A673 (cell line): ENCODE data around the gene AGRP. TPM values are rescaled to one million over a fixed set of nuclear protein-coding genes. Genes with fewer than 3 reads are reported as not detected.

Source experiments
- BruUV-seq: library from RNA; stranded (reverse); fragments of 400-500 nt; replicated peaks from 2 replicates; lab custom pipeline; 2021; lab: Mats Ljungman, UMichigan
- CTCF ChIA-PET: fragments of 300-600 bp; sonication (Branson Sonifier 250); formaldehyde crosslinking; loops from one replicate; lab custom pipeline; 2022; ENCODE audit warnings: antibody characterized with exemption; lab: Charles Lee
- POLR2A ChIA-PET: fragments of 300-600 bp; sonication (Branson Sonifier 250); formaldehyde crosslinking; loops from one replicate; lab custom pipeline; 2022; ENCODE audit warnings: antibody characterized with exemption; ENCODE audit not compliant: low non-redundant PET; lab: Charles Lee
- DNase-seq: peaks from one replicate; pipeline ENCODE4 v3.0.0-alpha.2; 2015; ENCODE audit warnings: low spot score
- H3K27ac ChIP-seq: fragments of 200-600 bp; sonication (generic); 2 replicates; pipeline ENCODE4 v1.5.1; 2016; ENCODE audit warnings: mixed run types, low read depth, mild to moderate bottlenecking, mixed read lengths, antibody characterized with exemption, low read length; ENCODE audit not compliant: poor library complexity, severe bottlenecking
- H3K27me3 ChIP-seq: fragments of 200-600 bp; sonication (generic); replicated peaks from 2 replicates; pipeline ENCODE4 v1.6.1; 2017; ENCODE audit warnings: mixed run types, low read depth, mild to moderate bottlenecking, mixed read lengths, antibody characterized with exemption, low read length; ENCODE audit not compliant: insufficient read depth, poor library complexity
- H3K36me3 ChIP-seq: fragments of 200-600 bp; sonication (generic); 2 replicates; pipeline ENCODE4 v1.6.1; 2016; ENCODE audit warnings: mixed run types, mild to moderate bottlenecking, mixed read lengths, antibody characterized with exemption, low read length; ENCODE audit not compliant: insufficient read depth, poor library complexity, severe bottlenecking
- H3K4me1 ChIP-seq: fragments of 200-600 bp; sonication (generic); 2 replicates; pipeline ENCODE4 v1.6.1; 2017; ENCODE audit warnings: mixed run types, mild to moderate bottlenecking, mixed read lengths, antibody characterized with exemption, low read length; ENCODE audit not compliant: insufficient read depth, poor library complexity, severe bottlenecking
- H3K4me3 ChIP-seq: fragments of 200-600 bp; sonication (generic); 2 replicates; pipeline ENCODE4 v1.5.1; 2016; ENCODE audit warnings: low read depth, mixed run types, mild to moderate bottlenecking, mixed read lengths, low read length; ENCODE audit not compliant: poor library complexity, severe bottlenecking
- H3K9me3 ChIP-seq: fragments of 200-600 bp; sonication (generic); 2 replicates; pipeline ENCODE4 v1.6.1; 2016; ENCODE audit warnings: mixed run types, low read depth, mild to moderate bottlenecking, mixed read lengths, antibody characterized with exemption, low read length; ENCODE audit not compliant: poor library complexity, severe bottlenecking
- EZH2 ChIP-seq: fragments of 200-600 bp; sonication (generic); IDR thresholded peaks from 2 replicates; pipeline ENCODE4 v1.6.1; 2017; ENCODE audit warnings: borderline replicate concordance, low read depth, mild to moderate bottlenecking, mixed read lengths, antibody characterized with exemption, low read length; ENCODE audit not compliant: poor library complexity, severe bottlenecking
- intact Hi-C: fragments of 100-400 bp; cut with micrococcal nuclease; formaldehyde crosslinking; loops from one replicate; pipeline ENCODE4 v1.10.0; 2022; ENCODE audit not compliant: unreplicated experiment
- total RNA-seq: library from RNA; stranded (reverse); gene quantifications from 2 replicates; pipeline ENCODE4 v1.2.3, GENCODE V29; 2021
- TF ChIP-seq, protein P1 (sequence below): fragments of 300-800, 200-600 bp; sonication (generic); conservative IDR thresholded peaks from 2 replicates; pipeline ENCODE4 v1.5.1; 2017; ENCODE audit warnings: low read depth, mild to moderate bottlenecking, antibody characterized with exemption, low read length, moderate library complexity, mixed read lengths

Gene AGRP
- total RNA-seq, 1 experiment from 2014 or later, result not detected

DNA sequence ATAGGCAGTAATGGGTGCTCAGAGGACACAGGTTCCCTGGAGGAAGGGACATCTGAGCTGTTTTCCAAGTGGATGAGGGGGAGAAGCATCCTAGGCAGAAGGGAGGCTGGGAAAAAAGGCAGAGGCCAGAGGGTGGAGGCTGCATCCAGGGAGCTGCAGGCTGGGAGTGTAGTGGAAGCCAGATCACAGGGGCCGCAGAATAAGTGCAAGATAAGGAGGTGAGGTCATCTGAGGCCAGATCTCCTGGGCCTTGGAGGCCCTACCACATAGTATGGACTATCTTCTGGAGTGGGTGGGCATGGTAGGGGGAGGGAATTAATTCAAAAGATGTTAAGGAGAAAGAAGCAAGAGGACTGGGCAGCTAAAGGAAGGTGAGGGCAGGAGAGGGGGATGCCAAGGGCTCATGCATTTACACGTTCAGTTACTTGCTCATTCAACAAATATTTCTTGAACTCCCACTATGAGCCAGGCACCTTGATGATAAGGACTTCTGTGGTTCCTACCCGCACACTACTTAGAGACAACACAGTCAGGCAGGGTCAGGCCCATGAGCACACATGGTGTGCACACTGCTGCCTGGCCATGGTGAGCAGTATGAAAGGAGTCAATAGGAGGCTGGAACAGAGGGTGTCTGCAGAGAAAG lies 42.9 kb upstream of the AGRP start:
- intact Hi-C loops, result loop anchor here (10.0 kb wide), 1 partner anchor 519 kb away; no protein-coding TSS in a partner anchor
- Histone ChIP-seq H3K4me1 (peaks cover 13% of the 10 kb centered on the region), H3K4me3 (no peak overlapping the region), H3K9me3 (no peaks in the 10 kb centered on the region), H3K27me3 (no peaks in the 10 kb centered on the region), H3K27ac (no peak overlapping the region), H3K36me3 (no peaks in the 10 kb centered on the region)
- CTCF ChIA-PET, result interaction anchor here (0.7 kb wide), 1 partner anchor 45 kb away, joined by 3 read pairs; no protein-coding TSS in a partner anchor
- POLR2A ChIA-PET, result no interaction called here
- DNase-seq, result no peak
- no peak for TF ChIP-seq EZH2
- TF ChIP-seq, protein P1, sequence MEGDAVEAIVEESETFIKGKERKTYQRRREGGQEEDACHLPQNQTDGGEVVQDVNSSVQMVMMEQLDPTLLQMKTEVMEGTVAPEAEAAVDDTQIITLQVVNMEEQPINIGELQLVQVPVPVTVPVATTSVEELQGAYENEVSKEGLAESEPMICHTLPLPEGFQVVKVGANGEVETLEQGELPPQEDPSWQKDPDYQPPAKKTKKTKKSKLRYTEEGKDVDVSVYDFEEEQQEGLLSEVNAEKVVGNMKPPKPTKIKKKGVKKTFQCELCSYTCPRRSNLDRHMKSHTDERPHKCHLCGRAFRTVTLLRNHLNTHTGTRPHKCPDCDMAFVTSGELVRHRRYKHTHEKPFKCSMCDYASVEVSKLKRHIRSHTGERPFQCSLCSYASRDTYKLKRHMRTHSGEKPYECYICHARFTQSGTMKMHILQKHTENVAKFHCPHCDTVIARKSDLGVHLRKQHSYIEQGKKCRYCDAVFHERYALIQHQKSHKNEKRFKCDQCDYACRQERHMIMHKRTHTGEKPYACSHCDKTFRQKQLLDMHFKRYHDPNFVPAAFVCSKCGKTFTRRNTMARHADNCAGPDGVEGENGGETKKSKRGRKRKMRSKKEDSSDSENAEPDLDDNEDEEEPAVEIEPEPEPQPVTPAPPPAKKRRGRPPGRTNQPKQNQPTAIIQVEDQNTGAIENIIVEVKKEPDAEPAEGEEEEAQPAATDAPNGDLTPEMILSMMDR, result no peak
- BruUV-seq, result no TSS peak

DNA sequence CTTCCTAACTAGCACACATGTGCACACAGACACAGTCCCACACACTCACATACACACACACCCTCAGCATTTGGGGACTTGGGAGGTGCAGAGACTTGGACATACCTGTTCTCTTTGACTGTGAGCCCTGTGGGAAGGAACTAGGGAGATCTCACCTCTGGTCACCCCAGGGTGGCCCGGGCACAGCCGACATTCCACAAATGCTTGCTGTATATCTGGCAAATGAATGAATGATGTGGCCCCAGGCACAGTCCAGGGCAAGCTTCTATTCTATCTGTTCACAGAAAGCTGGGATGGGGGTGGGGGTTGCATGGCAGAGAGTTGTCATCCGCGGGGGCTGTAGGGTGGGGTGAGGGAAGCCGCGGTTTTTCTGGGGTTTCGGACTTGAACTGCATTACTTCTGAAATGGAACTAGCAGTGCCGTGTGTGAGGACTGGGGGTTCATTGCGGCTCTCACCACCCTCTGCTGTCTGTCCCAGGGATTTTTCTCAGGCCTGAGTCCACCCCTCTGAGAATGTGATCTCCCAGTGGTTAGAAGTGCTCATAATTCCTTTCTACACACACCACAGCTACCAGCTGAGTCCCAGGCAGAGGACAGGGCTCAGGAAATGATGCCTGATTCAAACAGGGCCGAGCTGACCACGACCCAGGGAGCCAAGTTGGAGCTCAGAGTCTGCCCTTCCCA lies 42.0 kb upstream of the AGRP start:
- TF ChIP-seq, protein P1, result no peak
- TF ChIP-seq EZH2, result no peak
- Histone ChIP-seq H3K4me3 (no peak overlapping the region), H3K36me3 (no peaks in the 10 kb centered on the region), H3K4me1 (peaks cover 9% of the 10 kb centered on the region), H3K27me3 (no peaks in the 10 kb centered on the region), H3K9me3 (no peaks in the 10 kb centered on the region), H3K27ac (no peak overlapping the region)
- BruUV-seq, result no TSS peak
- ChIA-PET POLR2A (no interaction called here), CTCF (interaction anchor here (0.5 to 0.7 kb wide), 2 partner anchors 17 to 107 kb away, joined by 4 to 12 read pairs; no protein-coding TSS in a partner anchor)
- no peak for DNase-seq
- intact Hi-C loops, result loop anchor here (10.0 kb wide), 1 partner anchor 519 kb away; no protein-coding TSS in a partner anchor

DNA sequence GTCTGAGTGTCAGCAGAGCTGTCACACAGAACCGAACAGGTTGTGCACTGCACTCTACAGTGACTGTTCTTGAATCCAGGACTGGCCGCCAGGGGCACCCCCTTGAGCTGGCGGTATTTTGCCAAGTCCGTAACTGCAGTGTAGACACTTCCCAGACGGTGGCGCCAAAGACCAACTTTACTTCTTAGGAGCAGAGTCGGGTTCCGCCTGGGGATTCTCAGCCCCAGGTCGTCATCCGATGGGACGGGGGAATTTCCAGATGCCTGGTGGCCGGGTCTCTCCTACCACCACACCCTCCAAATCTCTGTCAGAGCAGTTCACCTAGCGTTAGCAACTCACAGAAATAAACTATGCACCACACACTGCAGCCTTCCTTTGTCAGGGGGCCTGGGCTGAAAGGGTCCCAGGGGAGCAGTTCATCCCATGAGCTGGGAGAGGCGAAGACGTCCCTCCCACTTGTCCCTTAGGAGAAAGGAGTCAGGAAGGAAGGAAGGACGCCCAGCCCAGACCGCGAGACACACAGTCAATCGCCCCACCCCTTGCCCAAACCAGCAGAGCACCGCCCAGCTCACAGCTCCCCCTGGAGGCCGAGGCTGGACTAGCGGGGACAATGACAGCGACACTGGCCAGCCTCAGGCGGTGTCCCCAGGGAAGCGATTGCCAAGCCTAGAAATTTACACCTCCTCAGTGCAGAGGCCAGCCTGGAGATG lies 37.9 kb upstream of the AGRP start:
- H3K36me3 ChIP-seq, result no peaks in the 10 kb centered on the region
- TF ChIP-seq EZH2, result no peak
- TF ChIP-seq, protein P1, result peak; percentile 76
- intact Hi-C loops, result loop anchor here (1.0 to 10.0 kb wide), 3 partner anchors 147 to 524 kb away; no protein-coding TSS in a partner anchor
- CTCF ChIA-PET, result interaction anchor here (0.5 to 1.8 kb wide), 33 partner anchors 8 to 519 kb away, joined by 3 to 22 read pairs (median 4); partner anchors contain the start of genes ACD, ATP6V0D1, CARMIL2 and CTCF
- H3K27me3 ChIP-seq, result no peaks in the 10 kb centered on the region
- peak; percentile 98 for DNase-seq
- no peaks in the 10 kb centered on the region for H3K9me3 ChIP-seq
- no peaks in the 10 kb centered on the region for H3K4me1 ChIP-seq
- no TSS peak for BruUV-seq
- POLR2A ChIA-PET, result interaction anchor here (0.6 kb wide), 1 partner anchor 36 kb away, joined by 4 read pairs; no protein-coding TSS in a partner anchor
- H3K27ac ChIP-seq, result peak overlapping the region; percentile 72
- peak overlapping the region; percentile 47 for H3K4me3 ChIP-seq
